SIG-M5 treated with dmso at 0.1 percent for 504 hours (cell line): Measurements from ENCODE around the gene GUF1.

ENCODE experiments used
- DNase-seq: peaks from one replicate; lab custom pipeline; 2025; ENCODE audit not compliant: unreplicated experiment; lab: John Stamatoyannopoulos, UW

The GUF1 gene, protein sequence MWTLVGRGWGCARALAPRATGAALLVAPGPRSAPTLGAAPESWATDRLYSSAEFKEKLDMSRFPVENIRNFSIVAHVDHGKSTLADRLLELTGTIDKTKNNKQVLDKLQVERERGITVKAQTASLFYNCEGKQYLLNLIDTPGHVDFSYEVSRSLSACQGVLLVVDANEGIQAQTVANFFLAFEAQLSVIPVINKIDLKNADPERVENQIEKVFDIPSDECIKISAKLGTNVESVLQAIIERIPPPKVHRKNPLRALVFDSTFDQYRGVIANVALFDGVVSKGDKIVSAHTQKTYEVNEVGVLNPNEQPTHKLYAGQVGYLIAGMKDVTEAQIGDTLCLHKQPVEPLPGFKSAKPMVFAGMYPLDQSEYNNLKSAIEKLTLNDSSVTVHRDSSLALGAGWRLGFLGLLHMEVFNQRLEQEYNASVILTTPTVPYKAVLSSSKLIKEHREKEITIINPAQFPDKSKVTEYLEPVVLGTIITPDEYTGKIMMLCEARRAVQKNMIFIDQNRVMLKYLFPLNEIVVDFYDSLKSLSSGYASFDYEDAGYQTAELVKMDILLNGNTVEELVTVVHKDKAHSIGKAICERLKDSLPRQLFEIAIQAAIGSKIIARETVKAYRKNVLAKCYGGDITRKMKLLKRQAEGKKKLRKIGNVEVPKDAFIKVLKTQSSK

DNA sequence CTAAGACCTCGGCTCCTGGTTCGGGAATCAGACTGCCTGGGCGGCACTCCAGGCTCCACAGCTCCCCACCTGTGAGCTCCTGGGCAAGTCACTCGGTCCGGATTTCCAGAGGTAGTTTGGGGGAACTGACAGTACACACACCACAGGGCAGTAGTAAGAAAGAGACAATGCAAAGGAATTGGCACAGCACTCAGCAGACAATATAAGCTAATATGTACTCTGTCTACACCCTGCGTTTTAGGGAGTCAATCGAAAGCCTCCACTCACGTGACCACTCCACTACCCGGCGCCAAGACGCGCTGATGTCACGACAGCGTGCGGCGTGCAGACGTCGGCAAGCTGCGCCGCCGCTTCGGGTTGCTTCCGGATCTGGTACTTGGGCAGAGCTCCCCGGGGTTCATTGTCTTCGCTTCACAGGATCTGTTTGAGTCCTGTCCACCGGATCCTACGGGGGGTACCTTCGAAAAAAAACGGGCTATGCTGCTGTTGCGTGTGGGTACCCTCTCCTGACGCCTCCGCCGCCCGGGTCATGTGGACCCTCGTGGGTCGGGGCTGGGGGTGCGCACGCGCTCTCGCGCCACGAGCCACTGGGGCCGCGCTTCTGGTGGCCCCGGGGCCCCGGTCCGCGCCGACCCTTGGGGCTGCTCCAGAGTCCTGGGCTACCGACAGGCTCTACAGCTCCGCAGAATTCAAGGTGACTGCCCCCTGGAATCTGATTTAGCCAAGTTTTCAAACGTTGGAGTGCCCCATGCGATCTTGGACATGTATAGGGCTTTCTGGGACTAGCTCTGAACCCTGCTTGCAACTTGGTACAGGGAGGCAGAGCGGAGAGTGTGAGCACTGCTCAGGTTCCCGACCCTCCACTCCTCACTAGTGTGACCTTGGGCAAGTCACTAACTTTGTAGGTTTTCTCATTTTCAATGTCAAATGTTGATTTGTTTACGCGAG lies at the start of gene GUF1:
Gene GUF1, plus strand, starts transcription at position 327 of the 948 bp plus-strand sequence. Its CDS starts 203 bp downstream, at position 530.
- DNase-seq, result peak; percentile 82

- peak; percentile 40 for DNase-seq
Observed at GRCh38 chr4:44629280-44629866, 48.8 kb upstream of the GUF1 start.

DNA sequence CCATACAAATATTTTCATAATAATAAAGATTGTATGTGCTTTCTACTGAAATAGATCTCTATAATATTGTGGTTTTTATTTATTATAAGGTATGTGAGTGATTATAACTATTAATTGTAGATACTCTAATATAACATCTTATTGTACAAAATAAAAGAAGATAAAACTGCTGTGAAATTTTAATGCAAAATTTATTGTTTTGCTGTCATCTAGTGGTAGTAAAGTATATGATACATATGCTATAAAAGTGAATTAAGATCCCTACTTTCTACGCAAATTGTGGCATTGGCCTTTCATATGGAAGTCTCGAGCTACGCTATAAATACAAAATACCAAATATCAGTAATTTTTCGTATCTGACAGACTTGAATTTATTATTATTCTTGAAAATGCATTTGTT lies 46.1 kb upstream of the GUF1 start:
- DNase-seq, result no peak

DNA sequence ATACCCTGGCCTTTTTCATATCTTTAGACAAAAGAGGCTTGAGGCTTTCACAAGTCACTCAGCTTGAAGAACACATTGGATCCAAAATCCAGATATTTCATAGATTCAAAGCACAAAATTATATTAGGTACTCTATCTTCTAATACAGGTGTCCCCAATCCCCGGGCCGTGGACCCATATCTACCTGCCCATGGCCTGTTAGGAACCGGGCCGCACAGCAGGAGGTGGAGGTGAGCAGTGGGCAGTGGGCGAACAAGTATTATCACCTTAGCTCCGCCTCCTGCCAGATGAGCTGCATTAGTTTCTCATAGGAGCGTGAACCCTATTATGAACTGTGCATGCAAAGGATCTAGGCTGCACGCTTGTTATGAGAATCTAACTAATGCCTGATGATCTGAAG lies 45.5 kb upstream of the GUF1 start:
- DNase-seq, result no peak

DNA sequence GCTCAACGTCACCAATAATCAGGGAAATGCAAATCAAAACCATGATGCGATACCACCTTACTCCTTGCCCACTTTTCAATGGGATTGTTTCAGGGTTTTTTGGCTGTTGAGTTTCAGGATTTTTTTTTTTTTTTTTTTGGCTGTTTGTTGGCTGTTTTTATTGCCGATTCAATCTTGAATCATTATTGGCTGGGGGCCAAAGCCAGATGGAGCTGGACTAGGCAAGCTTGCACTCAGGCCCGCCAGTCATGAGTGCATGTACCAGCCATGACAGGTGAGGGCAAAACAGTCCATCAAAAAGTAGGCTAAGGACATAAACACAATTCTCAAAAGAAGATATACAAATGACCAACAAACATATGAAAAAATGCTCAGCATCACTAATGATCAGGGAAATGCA lies 40.1 kb upstream of the GUF1 start:
- DNase-seq, result no peak

DNA sequence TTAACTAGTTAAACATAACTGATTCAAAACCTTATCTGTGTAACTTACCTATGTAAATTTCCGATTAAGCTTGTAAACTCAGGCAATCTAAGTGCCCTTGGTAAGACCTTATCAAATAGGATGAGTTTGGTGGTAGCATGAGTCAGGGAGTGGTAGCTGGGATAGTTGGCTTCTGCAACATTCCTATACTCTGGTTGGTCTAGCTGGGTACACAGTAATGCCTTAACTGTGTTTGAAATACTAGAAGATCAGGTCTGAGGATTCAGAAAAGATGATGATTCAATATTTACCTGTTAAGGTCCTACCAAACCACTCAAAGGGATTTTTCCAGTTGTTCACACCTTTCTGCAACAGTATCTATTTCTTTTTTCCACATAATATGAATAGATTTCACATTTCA lies 32.1 kb upstream of the GUF1 start:
- DNase-seq, result no peak

DNA sequence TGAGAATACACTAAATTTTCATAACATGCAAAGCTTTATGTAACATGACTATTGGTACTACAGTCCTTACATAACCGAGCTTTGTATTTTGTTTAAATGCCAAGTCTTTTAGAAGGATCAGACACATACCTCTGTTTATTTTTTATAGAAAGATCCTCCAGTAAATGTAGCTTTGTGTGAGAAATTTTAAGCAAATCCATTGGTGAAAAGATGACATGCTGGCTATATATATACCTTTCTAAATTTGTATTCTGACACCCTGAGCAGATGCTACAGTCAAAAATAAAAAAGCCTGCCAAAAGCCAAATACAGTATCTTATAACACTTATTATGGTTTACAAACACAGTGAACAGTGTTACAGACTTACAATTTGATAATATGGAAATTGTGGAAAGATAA lies 26.8 kb upstream of the GUF1 start, which contains the start of gene YIPF7:
Gene YIPF7, minus strand, starts transcription at position 201 of the 400 bp plus-strand sequence. CDS start 1,525 bp downstream, outside the sequence.
- DNase-seq, result no peak

- no peak for DNase-seq
Observed at GRCh38 chr4:44652002-44652401, 26.2 kb upstream of the GUF1 start.

DNA sequence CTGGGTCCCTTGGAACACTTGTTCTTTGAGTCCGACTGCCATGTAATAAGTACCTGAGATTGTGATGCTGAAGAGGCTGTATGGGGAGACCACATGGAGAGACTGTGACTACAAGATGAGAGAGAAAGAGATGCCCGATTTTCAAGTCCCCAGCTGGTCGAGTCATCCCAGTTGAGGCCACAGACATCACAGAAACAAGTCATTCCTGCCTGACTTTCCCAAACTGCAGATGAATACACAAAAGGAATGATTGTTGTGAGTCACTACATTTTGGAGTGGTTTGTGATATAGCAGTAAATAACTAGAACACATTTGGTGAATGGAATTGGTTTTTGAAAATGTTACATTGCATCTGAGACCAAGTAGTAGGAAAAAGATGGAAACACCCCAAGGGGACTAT lies 17.8 kb upstream of the GUF1 start:
- DNase-seq, result no peak

- DNase-seq, result no peak
Observed at GRCh38 chr4:44661940-44662622, 16.1 kb upstream of the GUF1 start.

DNA sequence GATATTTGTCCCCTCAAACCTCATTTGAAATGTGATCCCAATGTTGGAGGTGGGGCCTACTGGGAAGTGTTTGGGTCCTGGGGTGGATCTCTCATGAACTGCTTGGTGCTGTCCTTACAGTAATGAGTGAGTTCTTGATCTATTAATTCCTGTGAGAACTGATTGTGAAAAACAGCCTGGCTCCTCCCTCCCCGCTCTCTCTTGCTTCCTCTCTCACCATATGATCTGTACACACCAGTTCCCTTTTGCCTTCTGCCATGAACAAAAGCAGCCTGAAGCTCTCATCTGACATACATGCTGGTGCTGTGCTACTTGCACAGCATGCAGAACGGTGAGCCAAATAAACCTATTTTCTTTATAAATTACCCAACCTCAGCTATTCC lies 15.6 kb upstream of the GUF1 start:
- DNase-seq, result peak; percentile 34

DNA sequence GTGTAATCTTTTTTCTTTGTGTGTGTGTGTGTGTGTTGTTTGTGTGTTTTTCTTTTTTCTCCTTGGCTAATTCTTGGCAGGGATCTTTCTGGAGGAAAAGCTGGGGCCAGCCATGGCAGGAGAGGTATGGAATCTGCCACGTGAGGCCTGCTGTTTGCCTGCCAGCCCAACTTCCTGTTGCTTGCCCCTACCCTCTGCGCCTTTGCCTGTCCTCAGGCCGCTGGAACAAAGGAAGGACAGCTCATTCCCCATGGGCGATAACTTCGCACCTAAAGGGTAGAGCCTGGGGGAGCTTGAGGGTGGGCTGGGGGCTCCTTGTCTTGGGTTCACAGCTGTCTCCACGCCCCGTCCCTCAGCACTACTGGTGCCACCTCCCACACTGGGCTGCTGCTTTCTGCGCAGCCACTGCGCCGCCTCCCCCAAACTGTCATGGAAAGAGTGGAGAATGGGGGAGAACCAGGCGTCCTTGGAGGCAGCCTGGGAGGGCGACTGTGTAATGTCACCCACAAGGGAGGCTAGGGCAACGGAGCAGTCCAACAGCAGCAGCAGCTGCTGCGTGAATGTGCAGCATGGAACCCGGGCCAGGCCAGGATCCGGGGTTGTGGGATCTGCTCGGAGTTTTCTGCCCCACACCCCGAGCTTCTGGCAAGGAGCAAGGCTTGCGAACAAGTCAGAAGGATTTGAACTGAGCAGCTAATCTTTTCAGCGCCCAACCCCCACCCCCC lies 14.5 kb upstream of the GUF1 start:
- no peak for DNase-seq

DNA sequence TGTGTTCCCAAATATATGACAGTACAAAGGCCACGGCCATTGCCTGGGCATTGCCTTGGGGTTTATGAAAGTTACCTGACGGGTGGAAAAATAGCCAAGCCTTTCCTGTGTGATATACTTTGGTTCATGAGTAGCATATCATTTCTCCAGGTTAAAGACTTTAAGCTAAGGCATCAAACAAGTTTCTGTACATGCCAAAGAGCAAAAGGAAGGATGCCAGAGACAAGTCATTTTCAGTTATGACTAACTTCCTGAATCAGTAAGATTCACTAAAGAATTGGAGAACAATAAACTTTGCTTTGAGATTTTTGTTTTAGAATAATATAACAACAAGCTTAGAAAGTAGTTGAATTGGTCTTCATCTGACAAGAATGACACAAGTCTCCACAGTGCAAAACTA lies 9.7 kb upstream of the GUF1 start:
- no peak for DNase-seq

- DNase-seq, result no peak
Observed at GRCh38 chr4:44670506-44671199, 7.6 kb upstream of the GUF1 start.

GRCh38 chr4:44671636-44672035 lies 6.6 kb upstream of the GUF1 start:
- DNase-seq, result no peak

GRCh38 chr4:44674471-44674870 lies 3.7 kb upstream of the GUF1 start:
- DNase-seq, result no peak

DNA sequence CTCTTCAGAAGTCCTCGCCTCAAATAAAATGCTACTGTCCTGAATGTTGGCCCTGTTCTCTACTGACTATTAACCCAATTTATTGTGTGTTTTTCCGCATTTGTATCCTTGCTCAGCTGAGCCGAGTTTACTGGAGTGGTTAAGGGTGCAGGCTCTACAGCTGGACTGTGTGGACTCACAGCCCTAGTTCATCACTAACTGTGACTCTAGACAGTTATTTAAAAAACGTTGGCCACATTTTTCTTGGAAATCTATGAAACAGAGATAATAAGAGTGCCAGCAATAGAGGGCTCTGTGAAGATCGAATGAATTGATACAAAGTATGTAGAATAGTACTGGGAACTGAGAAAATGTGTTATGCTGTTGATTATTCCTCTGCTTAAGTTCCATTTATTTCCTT lies 2.9 kb upstream of the GUF1 start:
- no peak for DNase-seq

DNA sequence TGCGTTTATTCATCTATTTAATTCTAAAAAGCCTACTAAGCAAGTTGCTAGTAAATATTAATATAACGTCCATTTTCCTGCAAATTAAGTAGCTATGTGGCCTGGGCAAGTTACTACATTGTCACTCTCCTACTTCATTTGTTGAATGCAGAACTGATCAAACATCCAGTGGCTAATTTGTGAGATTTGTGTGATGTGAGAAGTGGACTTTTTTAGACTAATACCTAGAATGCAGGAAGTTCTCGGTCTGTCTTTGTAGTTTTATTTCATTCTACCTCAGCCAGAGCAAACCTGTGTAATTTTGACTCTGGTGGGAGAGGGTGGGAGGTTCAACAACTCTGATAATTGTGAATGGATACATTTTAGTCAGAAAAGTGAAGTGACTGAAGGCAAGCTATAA lies 840 bp downstream of the GUF1 start:
- no peak for DNase-seq

DNA sequence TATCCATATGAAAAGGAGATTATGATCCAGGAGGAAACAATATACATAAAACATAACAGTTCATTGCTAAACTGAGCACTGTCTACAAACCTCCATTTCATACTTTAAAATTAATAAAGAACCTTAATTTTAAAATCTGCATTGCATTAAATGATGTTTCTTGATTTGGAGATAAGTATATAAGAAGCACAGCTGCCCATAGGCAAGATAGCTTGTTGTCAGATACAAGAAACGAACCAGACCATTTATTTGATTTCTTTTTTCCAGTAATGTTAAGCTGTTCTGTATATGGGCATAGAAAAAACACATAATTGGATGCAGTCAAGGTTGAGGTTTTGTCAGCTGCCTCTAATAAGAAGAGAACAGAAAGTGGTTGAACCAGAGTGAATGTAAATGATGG lies 6.4 kb downstream of the GUF1 start:
- no peak for DNase-seq
